ENCODE data around the gene POLDIP3.

- TF ChIP-seq CTCF (IDR thresholded peaks at IDR 0.05; ENCODE audit: low read length) (no peak), EZH2phosphoT487 (IDR thresholded peaks at IDR 0.05; ENCODE audit: low read length) (no peak), EZH2 (optimal IDR thresholded peaks at IDR 0.05; ENCODE audit: low read depth, low read length) (no peak)
These were observed 50.0 kb downstream of the POLDIP3 start for GRCh38 chr22:42564699-42565098.

All from MM.1S (cell line).